Epithelial cell of esophagus (primary cell): ENCODE data around the gene KRTAP5-3.

Source experiments
- DNase-seq: peaks from one replicate; pipeline ENCODE4 v3.0.0; 2010; ENCODE audit warnings: low read depth
- H3K4me3 ChIP-seq: 2 replicates; pipeline ENCODE4 v1.5.1; 2011; ENCODE audit warnings: mild to moderate bottlenecking, low read length, control low read depth
- TF ChIP-seq, protein P1 (sequence below): IDR thresholded peaks from 2 replicates; pipeline ENCODE4 v1.5.1; 2011; ENCODE audit warnings: low read depth, mild to moderate bottlenecking, low read length, control low read depth, inconsistent platforms; ENCODE audit not compliant: insufficient read depth; ENCODE audit errors: missing control alignments

Gene KRTAP5-3

DNA sequence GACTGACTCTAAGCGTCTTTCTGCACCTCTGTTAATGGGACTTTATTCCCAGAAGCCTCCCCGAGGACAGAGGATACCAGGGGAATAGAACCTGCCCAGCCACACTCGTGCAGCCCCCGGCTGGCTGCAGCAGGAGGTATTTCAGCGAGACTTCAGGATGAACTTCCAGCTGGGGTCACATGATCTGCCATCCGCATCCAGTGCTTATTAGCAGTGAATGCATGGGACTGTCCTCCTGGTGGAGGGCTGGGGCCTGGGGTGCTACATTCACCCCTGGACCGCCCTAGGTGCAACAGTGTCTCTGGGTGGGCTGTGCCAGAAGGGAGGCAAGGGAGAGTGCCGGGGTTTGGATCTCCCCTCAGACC lies 37.8 kb downstream of the KRTAP5-3 start:
- no peak for DNase-seq
- TF ChIP-seq, protein P1, sequence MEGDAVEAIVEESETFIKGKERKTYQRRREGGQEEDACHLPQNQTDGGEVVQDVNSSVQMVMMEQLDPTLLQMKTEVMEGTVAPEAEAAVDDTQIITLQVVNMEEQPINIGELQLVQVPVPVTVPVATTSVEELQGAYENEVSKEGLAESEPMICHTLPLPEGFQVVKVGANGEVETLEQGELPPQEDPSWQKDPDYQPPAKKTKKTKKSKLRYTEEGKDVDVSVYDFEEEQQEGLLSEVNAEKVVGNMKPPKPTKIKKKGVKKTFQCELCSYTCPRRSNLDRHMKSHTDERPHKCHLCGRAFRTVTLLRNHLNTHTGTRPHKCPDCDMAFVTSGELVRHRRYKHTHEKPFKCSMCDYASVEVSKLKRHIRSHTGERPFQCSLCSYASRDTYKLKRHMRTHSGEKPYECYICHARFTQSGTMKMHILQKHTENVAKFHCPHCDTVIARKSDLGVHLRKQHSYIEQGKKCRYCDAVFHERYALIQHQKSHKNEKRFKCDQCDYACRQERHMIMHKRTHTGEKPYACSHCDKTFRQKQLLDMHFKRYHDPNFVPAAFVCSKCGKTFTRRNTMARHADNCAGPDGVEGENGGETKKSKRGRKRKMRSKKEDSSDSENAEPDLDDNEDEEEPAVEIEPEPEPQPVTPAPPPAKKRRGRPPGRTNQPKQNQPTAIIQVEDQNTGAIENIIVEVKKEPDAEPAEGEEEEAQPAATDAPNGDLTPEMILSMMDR, result no peak
- H3K4me3 ChIP-seq, result no peak overlapping the region

DNA sequence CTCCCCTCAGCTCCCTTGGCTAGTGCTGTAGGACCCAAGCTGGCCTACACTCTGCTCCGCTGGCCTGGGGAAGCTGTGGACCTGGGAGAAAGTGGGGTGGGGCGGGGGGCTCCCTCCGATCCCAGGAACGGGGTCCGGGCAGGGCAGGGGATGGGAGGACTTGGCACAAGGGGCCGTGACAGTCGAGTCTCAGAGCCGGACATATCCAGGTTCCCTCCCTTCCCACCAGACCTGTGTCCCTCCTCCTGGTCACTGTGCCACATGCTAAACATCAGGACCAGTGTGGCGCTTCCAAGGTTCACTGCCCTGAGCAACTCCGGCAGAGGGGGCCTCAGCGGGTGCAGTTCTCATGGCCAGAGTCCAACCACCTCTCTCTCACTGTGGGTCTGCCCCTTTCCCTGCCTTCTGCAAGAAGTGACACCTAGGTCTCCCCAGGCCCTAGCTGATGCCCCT lies 38.2 kb downstream of the KRTAP5-3 start:
- no peak overlapping the region for H3K4me3 ChIP-seq

DNA sequence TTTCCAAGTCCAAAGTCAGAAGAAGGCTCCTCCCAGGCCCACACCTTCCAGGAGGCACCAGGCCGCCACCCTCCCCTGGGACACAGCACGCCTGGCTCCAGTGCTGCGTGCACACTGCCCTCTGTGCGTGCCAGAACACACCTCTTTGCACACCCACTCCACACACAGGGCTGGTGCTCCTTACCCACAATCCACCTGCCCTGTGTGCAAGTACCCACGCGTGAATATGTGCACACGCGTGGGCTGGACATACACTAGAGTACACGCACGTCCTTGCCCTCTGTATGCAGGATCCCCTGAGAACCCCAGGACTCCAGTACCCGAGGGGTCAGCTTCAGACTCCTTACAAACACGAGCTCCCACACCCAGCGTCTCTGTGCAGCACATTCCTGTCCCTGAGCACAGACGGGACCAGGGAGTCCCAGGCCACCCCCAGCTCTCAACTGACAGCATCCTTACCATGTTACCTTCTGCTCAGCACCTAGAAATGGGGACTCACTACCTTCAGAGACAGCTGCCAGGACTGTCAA lies 38.9 kb downstream of the KRTAP5-3 start:
- no peak for DNase-seq
- TF ChIP-seq, protein P1, result no peak
- no peak overlapping the region for H3K4me3 ChIP-seq

More for the DNA sequence above, 38.2 kb downstream of the KRTAP5-3 start:
- DNase-seq, result no peak
- TF ChIP-seq, protein P1, result no peak

DNA sequence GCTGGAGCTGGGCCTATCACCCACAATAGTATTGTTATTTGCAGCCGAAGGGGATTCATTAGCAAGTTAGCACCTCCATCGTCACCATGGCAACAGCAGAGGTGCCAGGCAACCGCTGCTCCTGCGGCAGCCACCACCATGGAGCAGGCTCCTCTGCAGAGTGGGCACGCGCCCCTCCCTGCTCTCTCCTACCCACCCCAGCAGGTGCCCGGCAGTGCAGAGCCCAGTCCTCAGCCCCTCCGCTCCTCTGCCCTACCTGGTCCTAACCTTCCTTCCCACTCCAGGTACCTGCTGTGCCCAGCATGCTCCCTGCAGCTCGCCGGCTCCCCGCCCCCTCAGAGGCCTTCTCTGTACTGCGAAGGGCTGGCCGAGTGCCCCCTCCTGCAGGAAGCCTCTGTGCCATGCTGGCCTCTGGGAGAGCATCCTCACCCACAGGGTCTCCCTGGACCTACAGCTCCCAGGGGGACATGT lies 39.8 kb downstream of the KRTAP5-3 start:
- no peak for DNase-seq
- TF ChIP-seq, protein P1, result no peak
- no peak overlapping the region for H3K4me3 ChIP-seq

DNA sequence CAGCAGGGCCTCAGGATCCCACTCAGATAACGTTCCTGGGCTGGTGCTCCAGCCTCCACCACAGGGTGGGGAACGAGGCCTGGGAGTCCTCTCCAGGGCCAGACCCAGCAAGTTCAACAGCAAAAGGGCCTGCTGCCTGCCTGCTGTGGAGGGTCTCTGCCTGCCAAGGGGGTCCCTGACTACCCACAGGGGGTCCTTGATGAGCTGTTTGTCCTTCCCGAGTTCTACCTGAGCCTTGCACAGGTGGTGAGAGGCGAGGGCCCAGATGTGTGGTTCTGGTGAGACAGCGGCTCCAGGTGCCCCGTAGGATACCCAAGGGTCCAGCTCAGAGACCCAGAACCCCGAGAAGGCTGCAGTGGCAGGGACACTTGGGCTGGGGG lies 40.6 kb downstream of the KRTAP5-3 start:
- H3K4me3 ChIP-seq, result no peak overlapping the region
- TF ChIP-seq, protein P1, result no peak
- DNase-seq, result no peak

DNA sequence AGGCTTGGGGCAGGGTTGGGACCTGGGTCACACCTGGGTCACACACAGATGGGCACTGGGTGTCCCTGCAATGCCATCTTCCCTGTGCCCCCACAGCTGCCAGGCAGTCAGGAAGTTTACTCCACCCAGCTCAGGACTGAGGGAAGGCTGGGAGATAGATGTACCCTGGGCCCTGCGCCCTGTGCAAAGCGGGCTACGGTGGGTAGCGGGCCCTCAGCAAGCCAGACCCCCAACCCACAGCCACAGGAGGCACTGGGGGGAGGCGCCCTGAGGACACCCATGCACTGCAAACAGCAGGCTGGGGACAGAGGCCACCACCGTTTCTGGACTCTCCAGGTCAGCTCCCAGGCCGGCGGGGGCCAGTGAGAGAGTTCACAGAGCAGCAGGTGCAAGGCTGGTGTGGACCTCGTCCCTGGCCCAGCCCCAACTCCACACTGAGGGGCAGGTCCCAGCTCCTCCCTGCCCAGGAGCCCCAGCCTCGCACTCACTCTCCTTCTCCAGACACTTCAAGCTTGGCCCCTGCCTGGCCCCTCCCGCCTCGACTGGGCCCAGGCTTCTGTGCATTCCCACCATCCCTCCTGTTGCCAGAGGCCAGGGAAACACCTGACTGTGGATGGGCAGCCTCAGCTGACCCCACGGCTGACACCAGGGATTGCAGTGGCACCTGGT lies 41.1 kb downstream of the KRTAP5-3 start:
- no peak for DNase-seq
- H3K4me3 ChIP-seq, result no peak overlapping the region
- TF ChIP-seq, protein P1, result no peak

DNA sequence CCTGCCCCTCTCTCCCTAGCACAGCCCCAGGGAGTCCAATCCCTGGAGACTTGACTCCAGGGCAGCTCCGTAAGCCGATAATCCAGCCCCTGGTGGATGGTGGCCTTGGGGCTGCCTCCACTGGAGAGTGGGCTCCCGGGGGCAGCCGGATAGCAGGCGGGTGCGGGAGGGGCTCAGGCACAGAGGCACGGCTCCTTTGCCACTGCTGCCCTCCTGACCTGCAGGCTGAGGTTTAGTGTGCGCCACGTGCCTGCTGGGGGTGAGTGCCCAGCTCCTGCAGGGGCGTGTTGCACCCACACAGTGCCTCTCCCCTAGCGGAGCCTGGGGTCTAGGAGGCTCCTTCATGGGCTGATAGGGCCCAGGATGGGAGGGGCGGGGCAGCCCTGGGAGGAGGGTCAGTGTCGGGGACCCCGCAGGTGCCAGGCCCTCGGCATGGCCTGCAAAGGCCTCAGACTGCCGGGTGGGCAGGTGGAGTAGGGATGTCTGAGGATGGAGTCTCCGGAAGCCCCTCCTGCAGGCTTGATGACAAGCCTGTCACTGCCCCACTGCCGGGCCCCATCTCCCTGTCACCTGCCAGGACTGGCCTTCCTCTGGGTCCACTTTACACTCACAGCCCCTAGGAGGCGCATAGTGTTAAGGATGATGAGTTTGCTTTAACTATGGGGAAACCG lies 41.7 kb downstream of the KRTAP5-3 start:
- TF ChIP-seq, protein P1, result no peak
- H3K4me3 ChIP-seq, result no peak overlapping the region
- no peak for DNase-seq
